GM19025 (cell line): ENCODE measurements around the gene EVPL.
"Not testable (repeated sequence)": the region's sequence is repeated elsewhere in the genome, so short reads cannot be mapped to it uniquely, and the experiment has no call there.

Experiments
- ATAC-seq: cut with Tn5 transposase; IDR thresholded peaks from one replicate; pipeline ENCODE4 v1.9.1; 2021; ENCODE audit warnings: mild to moderate bottlenecking, low read depth, moderate library complexity; ENCODE audit not compliant: unreplicated experiment

The EVPL gene

GRCh38 chr17:76027159-76027839 is at the start of gene EVPL:
EVPL (minus strand) TSS chr17:76027306; CDS start chr17:76027198, 108 bp downstream.
- no peak for ATAC-seq

DNA sequence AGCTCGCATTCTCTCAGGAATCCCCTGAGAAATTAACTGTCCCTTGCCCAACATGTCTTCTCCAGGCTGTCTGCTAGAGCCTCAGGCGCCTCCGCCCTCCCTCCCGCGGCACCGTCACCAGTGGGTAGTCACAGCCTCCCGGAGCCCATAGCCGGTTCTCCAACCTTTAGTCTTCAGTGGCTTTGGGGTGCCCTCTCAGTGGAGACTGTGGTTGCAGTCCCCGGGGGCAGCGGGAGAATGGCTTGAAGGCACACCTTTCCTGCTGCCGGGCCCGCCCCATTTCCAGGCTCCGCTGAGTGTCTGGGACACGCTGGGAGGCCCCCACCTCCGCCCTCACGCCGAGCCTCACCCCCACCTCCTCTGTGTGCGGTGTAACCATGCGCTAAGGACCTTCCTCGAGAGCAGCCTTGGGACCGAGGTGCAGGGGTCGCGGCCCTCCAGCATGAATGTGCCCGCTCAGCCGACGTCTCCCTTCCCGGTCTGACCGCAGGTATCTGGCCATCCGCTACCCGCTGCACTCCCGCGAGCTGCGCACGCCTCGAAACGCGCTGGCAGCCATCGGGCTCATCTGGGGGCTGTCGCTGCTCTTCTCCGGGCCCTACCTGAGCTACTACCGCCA is 49.1 kb upstream of the EVPL start:
- ATAC-seq = no peak

GRCh38 chr17:76075364-76076145 is 48.4 kb upstream of the EVPL start:
- ATAC-seq = no peak

DNA sequence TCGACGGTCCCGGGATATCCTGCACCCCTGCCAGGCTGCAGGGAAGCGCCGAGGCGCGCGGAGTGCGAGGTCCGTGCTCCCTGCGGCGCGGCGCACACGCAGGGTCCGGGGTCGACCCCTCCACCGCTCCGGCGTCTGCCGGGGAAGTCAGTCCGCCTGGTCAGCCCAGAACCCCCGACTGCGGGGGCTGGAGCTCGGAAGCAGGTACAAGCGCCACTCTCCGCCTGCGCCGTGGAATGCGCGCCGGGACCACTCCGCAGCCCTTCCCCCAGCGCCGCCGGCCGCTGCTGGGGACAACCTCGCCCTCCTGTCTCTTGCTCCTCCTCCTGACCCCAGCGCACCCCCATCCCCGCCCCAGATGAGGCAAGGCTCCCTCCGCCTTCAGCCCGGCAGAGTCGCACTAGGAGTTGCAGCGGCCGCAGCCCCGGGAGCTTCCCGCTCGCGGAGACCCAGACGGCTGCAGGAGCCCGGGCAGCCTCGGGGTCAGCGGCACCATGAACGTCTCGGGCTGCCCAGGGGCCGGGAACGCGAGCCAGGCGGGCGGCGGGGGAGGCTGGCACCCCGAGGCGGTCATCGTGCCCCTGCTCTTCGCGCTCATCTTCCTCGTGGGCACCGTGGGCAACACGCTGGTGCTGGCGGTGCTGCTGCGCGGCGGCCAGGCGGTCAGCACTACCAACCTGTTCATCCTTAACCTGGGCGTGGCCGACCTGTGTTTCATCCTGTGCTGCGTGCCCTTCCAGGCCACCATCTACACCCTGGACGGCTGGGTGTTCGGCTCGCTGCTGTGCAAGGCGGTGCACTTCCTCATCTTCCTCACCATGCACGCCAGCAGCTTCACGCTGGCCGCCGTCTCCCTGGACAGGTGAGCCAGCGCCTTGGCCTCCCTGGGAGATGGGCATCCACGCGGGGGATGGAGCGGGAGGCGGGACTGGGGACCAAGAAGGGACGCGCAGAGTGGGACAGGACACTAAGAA is 47.6 kb upstream of the EVPL start, which contains the start of gene GALR2:
Gene GALR2, plus strand, starts transcription at position 392 of the 974 bp plus-strand sequence. Its CDS starts 103 bp downstream, at position 495.
- no peak for ATAC-seq

DNA sequence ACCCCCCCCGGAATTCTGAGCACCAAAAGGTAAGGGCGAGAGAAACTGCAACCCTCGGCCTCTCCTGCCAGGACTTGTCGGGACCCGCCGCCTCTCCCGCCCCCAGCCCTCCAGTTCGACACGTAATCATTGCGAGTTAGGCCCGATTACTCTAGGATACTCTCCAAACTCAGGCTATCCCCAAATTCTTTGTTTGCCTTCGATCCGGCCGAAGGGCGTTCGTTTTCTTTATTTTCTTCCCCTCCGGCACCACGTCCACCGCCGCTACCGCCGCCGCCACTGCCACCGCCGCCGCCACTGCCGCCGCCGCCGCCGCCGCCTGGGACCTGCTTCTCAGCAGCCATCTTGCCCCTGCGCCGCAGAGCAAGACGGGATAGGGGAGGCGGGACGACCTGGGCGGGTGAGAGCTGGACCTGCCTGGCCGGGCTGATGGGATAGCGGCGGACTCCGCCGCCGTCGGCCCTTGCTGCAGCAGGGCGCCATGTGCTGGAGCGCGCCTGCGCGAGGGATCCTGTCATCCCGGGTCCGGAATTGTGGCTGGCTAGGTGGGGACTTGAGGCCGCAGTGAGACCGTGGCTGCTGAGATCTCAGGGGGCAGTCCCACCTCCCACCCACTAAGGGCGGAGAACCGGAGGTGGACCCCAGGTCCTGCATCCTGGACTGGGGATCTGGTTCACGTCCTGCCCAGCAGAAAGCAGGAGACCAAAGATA is 45.2 kb upstream of the EVPL start, which contains the start of gene SRP68:
Gene SRP68, minus strand, starts transcription at position 370 of the 711 bp plus-strand sequence. Its CDS starts 26 bp downstream, at position 344.
- peak; percentile 91 for ATAC-seq

DNA sequence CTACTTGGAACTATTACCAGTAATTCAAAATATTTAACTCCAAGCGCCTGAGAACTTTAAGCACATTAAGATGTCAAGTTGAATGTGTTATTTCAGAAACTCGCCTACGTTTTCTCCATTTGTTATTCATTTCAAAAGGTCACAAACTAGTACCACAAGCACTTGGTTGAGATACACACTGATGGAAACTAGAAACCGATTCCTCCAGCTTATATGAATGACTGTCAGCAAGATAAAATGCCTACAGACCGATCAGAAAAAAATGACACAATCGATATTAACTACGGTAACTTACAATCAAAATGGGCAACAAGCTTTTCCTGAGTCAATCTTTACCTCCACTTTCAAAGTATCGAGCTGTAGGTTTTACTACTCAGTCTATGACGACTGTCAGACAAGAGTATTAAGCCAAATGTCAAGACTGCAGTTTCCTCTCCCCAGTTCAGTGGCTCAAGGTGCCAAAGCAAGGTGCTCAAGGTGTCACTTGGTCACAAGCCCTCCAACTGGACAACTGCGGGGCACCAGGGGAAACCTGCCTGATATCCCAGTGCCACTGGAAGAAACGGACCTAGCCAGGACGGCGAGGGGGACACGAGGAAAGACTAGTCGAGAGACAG is 44.5 kb upstream of the EVPL start:
- ATAC-seq = no peak

GRCh38 chr17:76065775-76066174 is 38.7 kb upstream of the EVPL start:
- ATAC-seq = no peak

DNA sequence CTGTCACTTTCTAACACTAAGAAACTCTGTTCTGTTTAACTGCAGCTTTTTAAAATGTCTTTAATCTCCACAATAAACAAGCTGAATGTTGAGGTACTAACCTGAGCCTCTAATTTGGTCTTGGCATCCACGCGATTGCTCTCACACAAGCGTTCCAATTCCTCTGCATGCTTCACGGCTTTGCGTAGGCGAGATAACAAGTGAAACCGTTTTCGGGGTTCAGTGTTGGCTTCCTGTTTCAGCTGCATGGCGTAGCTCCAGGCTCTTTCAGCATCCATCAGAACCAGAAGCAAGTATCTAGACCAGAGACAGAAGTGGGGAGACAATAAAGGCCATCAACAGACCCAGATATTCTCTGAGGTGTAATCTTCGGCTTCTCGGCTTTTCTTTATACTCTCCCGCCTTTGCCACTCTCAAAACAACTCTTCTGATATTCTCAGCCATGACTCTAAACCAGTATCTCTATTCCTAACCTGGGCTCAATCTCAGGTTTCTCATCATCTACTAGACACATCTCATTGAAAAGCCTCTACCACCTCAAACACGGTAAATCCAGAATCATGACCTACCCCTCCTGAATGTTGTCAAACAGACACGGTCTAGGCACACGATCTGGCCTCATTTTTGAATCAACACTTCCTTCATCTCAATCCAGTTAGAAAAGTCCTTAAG is 36.9 kb upstream of the EVPL start:
- ATAC-seq = no peak

- not testable (repeated sequence) for ATAC-seq
Observed at GRCh38 chr17:76058264-76058663, 31.2 kb upstream of the EVPL start.

DNA sequence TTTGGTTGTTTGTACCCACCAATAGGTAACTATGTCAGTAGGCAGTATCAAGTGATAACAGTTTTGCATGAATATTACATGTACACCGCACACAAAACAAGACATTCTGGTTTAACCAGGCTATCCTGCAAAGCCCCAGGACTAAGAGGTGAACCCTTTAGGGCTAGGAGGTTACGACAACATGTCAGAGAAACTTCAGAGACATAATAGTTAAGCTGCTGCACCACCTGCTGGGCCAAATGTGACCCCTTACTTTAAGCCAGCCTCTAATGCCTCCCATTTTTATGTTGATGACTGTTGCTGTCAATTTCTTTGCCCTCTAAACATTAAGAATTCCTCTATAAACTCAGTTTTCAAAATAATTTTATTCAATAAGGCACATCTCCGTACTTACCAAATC is 29.8 kb upstream of the EVPL start:
- ATAC-seq = no peak

GRCh38 chr17:76054112-76054476 is 27.0 kb upstream of the EVPL start:
- no peak for ATAC-seq

- ATAC-seq = no peak
Observed at GRCh38 chr17:76053246-76054111, 26.4 kb upstream of the EVPL start.

GRCh38 chr17:76051561-76051960 is 24.5 kb upstream of the EVPL start:
- ATAC-seq = no peak

- no peak for ATAC-seq
Observed at GRCh38 chr17:76050538-76051467, 23.7 kb upstream of the EVPL start.

DNA sequence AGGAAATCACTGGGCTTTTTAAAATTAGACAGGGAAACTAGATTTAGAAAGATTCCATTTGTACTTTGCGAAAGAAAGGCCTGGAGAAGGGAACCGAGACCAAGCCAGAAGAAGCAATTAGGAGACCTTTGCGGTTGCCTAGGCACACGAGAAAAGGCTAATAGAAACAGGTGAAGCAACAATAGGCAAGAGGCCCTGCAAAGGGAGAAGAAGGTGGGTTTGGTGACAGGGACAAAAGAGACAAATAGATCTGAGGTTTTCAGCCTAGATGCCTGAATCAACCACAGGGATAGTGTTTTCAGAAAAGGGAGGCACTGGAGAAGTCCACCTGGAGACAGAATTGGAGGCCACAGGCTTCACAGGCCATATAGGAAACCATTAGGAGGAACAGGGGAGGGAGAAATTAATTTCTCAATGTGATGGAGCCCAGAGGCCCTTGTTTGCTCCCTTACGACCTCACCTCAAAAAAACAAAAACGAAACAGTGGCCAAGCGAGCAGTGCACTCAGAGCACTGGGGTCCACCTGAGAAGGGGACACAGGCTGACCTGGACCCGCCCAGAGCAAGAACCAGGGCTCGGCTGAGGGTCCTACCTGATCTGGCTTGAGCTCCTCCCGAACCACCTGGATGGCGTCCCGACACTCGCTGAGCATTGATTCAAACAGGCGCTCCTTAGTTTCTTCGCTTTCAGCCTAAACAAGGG is 22.9 kb upstream of the EVPL start:
- no peak for ATAC-seq

DNA sequence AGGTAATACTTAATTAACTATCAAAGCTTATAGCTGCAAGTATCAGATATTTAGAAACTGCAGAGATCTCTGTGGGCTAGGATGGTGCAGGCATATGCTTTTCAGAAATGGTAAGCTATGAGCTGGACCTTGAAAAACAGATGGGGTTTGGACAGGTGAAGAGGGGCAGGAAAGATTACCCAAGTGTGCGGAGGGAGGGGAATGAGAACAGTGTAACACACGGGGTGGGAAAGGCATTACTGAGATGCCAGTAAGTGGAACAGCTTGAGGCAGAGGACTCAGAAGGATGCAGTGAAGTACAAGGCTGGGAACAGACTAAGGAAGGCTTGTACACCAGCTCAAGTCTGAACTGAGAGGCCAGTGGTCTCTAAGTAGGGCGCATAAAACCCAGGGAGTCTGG is 22.1 kb upstream of the EVPL start:
- no peak for ATAC-seq
